RWPE1 (cell line): ENCODE measurements around the gene RBBP7.

ENCODE experiments used
- CTCF ChIA-PET: fragments of 350-600 bp; sonication (Branson Sonifier 250); formaldehyde crosslinking; extraction: SDS; loops from one replicate; lab custom pipeline; 2021; lab: Yijun Ruan, JAX
- POLR2A ChIA-PET: fragments of 400-600 bp; formaldehyde crosslinking; extraction: SDS; loops from one replicate; lab custom pipeline; 2020; ENCODE audit warnings: antibody characterized with exemption; ENCODE audit not compliant: low non-redundant PET; lab: Yijun Ruan, JAX
- DNase-seq: peaks from one replicate; pipeline ENCODE4 v3.0.0; 2012; ENCODE audit warnings: low spot score
- H3K27ac ChIP-seq: fragments of 450-650 bp; 2 replicates; pipeline ENCODE4 v1.5.1; 2017
- TF ChIP-seq, protein P1 (sequence below): fragments of 450-650 bp; conservative IDR thresholded peaks from 2 replicates; pipeline ENCODE4 v1.5.1; 2017; ENCODE audit warnings: low read depth, mild to moderate bottlenecking

Gene RBBP7

DNA sequence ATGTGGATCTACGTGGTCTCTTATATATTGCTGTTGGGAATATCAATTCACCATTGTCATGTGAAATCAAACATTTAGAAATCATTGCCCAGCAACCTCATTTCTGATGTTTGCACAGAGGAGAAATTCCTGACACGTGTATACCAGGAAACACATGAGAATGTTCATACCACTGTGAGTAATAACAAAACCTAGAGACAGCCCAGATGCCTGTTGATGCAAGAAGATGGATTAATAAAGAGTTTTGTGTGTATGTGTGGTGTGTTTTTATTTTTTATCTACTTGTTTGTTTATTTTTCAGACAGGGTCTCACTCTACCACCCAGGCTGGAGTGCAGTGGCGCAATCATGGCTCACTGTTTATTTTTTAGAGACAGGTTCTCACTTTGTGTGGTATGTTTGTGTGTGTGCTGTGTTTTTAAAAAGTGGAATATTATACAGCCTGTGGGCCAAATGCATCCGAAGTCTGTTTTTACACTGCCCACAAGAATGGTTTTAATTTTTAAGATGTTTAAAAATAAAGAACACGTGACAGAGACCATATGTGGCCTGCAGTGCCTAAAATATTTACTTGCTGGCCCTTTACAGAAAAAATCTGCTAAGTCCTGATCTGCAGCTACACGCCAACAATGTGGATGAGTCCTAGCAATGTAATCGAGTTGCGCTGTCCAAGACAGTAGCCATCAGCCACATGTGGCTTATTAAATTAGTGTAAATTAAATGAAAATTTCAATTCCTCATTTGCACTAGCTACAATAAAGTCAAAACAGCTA lies 44.7 kb downstream of the RBBP7 start:
- DNase-seq: no peak
- CTCF ChIA-PET: interaction anchor here (0.6 to 1.9 kb wide), 6 partner anchors 24 to 257 kb away, joined by 3 to 10 read pairs (median 4); no protein-coding TSS in a partner anchor
- POLR2A ChIA-PET: no interaction called here
- peak overlapping the region; percentile 90; the same call in 1 of the 2 replicates for H3K27ac ChIP-seq
- TF ChIP-seq, protein P1, sequence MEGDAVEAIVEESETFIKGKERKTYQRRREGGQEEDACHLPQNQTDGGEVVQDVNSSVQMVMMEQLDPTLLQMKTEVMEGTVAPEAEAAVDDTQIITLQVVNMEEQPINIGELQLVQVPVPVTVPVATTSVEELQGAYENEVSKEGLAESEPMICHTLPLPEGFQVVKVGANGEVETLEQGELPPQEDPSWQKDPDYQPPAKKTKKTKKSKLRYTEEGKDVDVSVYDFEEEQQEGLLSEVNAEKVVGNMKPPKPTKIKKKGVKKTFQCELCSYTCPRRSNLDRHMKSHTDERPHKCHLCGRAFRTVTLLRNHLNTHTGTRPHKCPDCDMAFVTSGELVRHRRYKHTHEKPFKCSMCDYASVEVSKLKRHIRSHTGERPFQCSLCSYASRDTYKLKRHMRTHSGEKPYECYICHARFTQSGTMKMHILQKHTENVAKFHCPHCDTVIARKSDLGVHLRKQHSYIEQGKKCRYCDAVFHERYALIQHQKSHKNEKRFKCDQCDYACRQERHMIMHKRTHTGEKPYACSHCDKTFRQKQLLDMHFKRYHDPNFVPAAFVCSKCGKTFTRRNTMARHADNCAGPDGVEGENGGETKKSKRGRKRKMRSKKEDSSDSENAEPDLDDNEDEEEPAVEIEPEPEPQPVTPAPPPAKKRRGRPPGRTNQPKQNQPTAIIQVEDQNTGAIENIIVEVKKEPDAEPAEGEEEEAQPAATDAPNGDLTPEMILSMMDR: no peak

DNA sequence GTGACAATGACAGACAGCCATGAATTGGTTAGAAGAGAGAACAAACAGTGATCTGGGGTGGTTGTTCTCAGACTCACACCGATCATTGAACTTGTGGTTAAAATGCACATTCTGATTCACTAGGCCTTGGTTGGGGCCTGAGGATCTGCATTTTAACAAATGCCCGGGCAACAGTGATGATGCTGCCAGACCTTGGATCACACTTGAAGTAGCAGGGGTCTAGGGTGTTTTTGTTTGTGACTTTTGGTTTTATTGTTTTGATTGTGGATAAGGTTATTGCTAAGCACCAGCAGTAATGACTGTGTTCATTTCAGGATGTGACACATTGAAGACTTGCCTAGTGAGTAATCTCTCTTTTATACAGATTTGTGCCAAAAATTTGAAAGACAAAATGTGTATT lies 47.4 kb downstream of the RBBP7 start:
- H3K27ac ChIP-seq: peak overlapping the region; percentile 70
- POLR2A ChIA-PET: no interaction called here
- CTCF ChIA-PET: interaction anchor here (1.1 kb wide), 1 partner anchor 224 kb away, joined by 3 read pairs; no protein-coding TSS in a partner anchor
- peak; percentile 20 for DNase-seq
- TF ChIP-seq, protein P1: no peak

DNA sequence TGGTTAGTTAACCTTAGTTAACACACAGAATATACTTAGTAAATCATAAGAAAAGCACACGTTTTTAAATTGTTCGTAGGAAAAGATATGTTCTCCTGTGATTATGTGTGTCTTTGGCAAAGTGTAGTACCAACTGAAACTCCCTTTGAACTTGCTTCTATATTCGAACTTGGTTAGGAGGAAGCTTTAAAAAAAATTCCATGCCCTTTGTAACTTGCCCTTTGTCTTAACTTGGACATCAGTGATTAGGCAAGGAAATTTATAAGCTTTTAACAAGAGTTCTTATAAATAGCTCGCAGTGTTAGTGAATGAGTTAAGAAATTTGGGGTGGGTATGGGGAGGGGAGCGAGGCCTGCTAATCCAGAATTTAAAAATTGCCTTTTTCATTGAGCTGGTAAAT lies 50.5 kb downstream of the RBBP7 start:
- TF ChIP-seq, protein P1: no peak
- DNase-seq: no peak
- ChIA-PET POLR2A (no interaction called here), CTCF (no interaction called here)
- no peak overlapping the region for H3K27ac ChIP-seq

DNA sequence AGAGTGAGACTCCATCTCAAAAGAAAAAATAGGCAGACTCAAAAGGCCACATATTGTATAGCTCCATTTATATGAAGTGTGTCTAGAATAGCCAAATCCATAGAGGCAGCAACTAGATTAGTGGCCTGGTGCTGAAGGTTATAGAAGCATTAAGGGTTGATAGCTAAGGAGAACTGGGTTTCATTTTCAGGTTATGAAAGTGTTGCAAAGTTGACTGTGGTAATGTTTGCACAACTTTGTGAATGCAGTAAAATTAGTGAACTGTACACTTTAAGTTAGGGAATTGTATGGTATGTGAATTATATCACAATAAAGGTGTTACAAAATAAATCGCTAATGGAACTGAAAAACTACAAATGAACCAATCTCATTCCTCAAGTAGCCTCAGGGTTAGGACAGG lies 55.6 kb downstream of the RBBP7 start:
- H3K27ac ChIP-seq: no peak overlapping the region
- TF ChIP-seq, protein P1: no peak
- no peak for DNase-seq
- CTCF ChIA-PET: no interaction called here
- POLR2A ChIA-PET: no interaction called here

DNA sequence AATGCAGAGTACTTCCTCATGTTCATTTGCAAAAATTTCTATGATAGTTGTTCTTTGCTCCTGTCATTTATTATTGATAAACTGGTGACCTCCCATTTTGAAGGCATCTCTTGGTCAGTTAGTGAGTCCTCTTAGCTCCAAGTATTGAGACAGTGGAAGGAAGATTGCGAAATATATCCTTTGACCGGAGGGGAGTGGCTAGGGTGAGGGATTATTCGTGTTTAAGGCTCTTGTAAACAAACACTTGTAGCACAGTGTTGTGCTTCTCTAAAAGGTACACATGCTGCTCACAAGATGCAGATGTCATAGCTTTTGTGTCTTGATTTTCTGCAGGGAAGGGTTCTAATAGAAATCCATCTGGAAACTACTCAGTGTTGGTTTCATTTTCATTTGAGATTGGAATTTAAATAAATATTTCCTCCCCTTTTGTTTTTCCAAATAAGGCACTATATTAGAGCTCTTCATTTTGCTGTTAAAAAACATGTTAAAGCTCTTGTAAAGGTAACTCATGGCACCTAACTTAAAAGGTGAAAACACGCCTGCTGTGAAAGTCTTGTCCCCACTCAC lies 62.1 kb downstream of the RBBP7 start:
- DNase-seq: peak; percentile 45
- no peak overlapping the region for H3K27ac ChIP-seq
- CTCF ChIA-PET: interaction anchor here (0.6 kb wide), 1 partner anchor 65 kb away, joined by 3 read pairs; no protein-coding TSS in a partner anchor
- POLR2A ChIA-PET: no interaction called here
- TF ChIP-seq, protein P1: no peak

DNA sequence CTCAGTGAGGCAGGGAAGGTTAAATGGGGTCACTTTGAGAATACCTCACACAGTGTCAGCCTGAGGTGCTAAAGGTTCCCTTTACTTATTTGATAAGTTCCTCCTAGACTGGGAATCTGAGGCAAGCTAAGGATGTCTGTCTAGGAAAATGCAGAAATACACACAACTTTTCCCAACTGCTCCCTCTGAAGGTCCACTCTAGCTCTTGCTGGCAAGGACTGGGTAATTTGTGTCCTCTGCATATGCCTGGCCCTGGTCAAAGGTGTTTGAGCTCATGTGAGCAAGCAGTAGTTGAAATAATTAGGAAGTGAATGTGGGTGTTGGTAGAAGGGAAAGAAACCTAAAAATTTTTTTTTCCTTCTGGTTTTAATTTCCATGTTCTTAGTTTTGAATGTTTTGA lies 62.6 kb downstream of the RBBP7 start:
- H3K27ac ChIP-seq: no peak overlapping the region
- no peak for DNase-seq
- ChIA-PET CTCF (no interaction called here), POLR2A (no interaction called here)
- TF ChIP-seq, protein P1: no peak
